Measurements from ENCODE around the gene TOGARAM1. TPM values are rescaled to one million over a fixed set of nuclear protein-coding genes. Genes with fewer than 3 reads are reported as not detected.

TOGARAM1 gene
- total RNA-seq, 4 donors from 2014 or later, result 13.5 to 23.6 (median 17.9) TPM

- Histone ChIP-seq H3K4me1 (no peaks in the 10 kb centered on the region), H3K27me3 (no peaks in the 10 kb centered on the region), H3K9me3 (no peaks in the 10 kb centered on the region), H3K27ac (no peak overlapping the region), H3K36me3 (peaks cover 0 to 16% (median 9%) of the 10 kb centered on the region in 4 donors), H3K4me3 (no peak overlapping the region)
- intact Hi-C loops (cut with DNase I; ENCODE audit: low total_unique reads) (no loop called here), in situ Hi-C loops (cut with MboI; ENCODE audit: low pct_ligation_motif_present in 1 of 4, low pct_unique_long_range_greater_than_20kb in 1 of 4, low sequenced_read_pairs in 3 of 4) (no loop called here)
- TF ChIP-seq POLR2AphosphoS5 (IDR thresholded peaks at IDR 0.05) (no peak), EP300 (IDR thresholded peaks at IDR 0.05; ENCODE audit: low read depth) (no peak), CTCF (IDR thresholded peaks at IDR 0.05) (no peak), POLR2A (IDR thresholded peaks at IDR 0.05) (no peak)
- WGBS, 2 donors (ENCODE audit: low coverage in 1 of 2), result 92 to 100% methylated on average over 2 of the region's 2 CpGs
- no peak for DNase-seq
Measured at GRCh38 chr14:44941591-44941990, 20.4 kb upstream of the TOGARAM1 start.

GRCh38 chr14:44942436-44942835, 19.6 kb upstream of the TOGARAM1 start:
- no peak for DNase-seq
- intact Hi-C loops (cut with DNase I; ENCODE audit: low total_unique reads), result no loop called here
- WGBS, 2 donors (ENCODE audit: low coverage in 1 of 2), result 88 to 94% methylated on average over 1 of the region's 1 CpG
- Histone ChIP-seq H3K9me3 (no peaks in the 10 kb centered on the region), H3K27me3 (no peaks in the 10 kb centered on the region), H3K4me3 (no peak overlapping the region), H3K36me3 (peaks cover 0 to 16% (median 9%) of the 10 kb centered on the region in 4 donors), H3K4me1 (no peaks in the 10 kb centered on the region), H3K27ac (no peak overlapping the region)
- TF ChIP-seq EP300 (IDR thresholded peaks at IDR 0.05; ENCODE audit: low read depth) (no peak), POLR2A (IDR thresholded peaks at IDR 0.05) (no peak), CTCF (IDR thresholded peaks at IDR 0.05) (no peak), POLR2AphosphoS5 (IDR thresholded peaks at IDR 0.05) (no peak)
- in situ Hi-C loops (cut with MboI; ENCODE audit: low pct_ligation_motif_present in 1 of 4, low pct_unique_long_range_greater_than_20kb in 1 of 4, low sequenced_read_pairs in 3 of 4), result no loop called here

- in situ Hi-C loops (cut with MboI; ENCODE audit: low pct_ligation_motif_present in 1 of 4, low pct_unique_long_range_greater_than_20kb in 1 of 4, low sequenced_read_pairs in 3 of 4), result no loop called here
- no peaks in the 10 kb centered on the region for H3K27me3 ChIP-seq
- no peak for TF ChIP-seq EP300 (IDR thresholded peaks at IDR 0.05; ENCODE audit: low read depth)
- TF ChIP-seq POLR2AphosphoS5 (IDR thresholded peaks at IDR 0.05), result no peak
- no peak for TF ChIP-seq POLR2A (IDR thresholded peaks at IDR 0.05)
- TF ChIP-seq CTCF (IDR thresholded peaks at IDR 0.05), result no peak
- intact Hi-C loops (cut with DNase I; ENCODE audit: low total_unique reads), result no loop called here
- H3K9me3 ChIP-seq, result no peaks in the 10 kb centered on the region
- H3K27ac ChIP-seq, result no peak overlapping the region
- H3K4me1 ChIP-seq, result no peaks in the 10 kb centered on the region
- no peak overlapping the region for H3K4me3 ChIP-seq
- peaks cover 0 to 16% (median 10%) of the 10 kb centered on the region in 4 donors for H3K36me3 ChIP-seq
- no peak for DNase-seq
Measured at GRCh38 chr14:44944107-44944506, 17.9 kb upstream of the TOGARAM1 start.

- in situ Hi-C loops (cut with MboI; ENCODE audit: low pct_ligation_motif_present in 1 of 4, low pct_unique_long_range_greater_than_20kb in 1 of 4, low sequenced_read_pairs in 3 of 4), result no loop called here
- Histone ChIP-seq H3K4me3 (no peak overlapping the region), H3K9me3 (no peaks in the 10 kb centered on the region), H3K4me1 (no peaks in the 10 kb centered on the region), H3K36me3 (peaks cover 0 to 16% (median 10%) of the 10 kb centered on the region in 4 donors), H3K27ac (no peak overlapping the region), H3K27me3 (no peaks in the 10 kb centered on the region)
- 74 to 81% methylated on average over 4 of the region's 4 CpGs for WGBS, 2 donors (ENCODE audit: low coverage in 1 of 2)
- no peak for DNase-seq
- intact Hi-C loops (cut with DNase I; ENCODE audit: low total_unique reads), result no loop called here
- no peak for TF ChIP-seq CTCF (IDR thresholded peaks at IDR 0.05)
- TF ChIP-seq EP300 (IDR thresholded peaks at IDR 0.05; ENCODE audit: low read depth), result no peak
- TF ChIP-seq POLR2A (IDR thresholded peaks at IDR 0.05), result no peak
- no peak for TF ChIP-seq POLR2AphosphoS5 (IDR thresholded peaks at IDR 0.05)
Measured at GRCh38 chr14:44945264-44945663, 16.7 kb upstream of the TOGARAM1 start.
